DMS114 treated with DMSO at 0.1 percent for 48 hours (cell line): ENCODE results near the gene ASPA.
"Not testable (repeated sequence)": the region's sequence is repeated elsewhere in the genome, so short reads cannot be mapped to it uniquely, and the experiment has no call there.

ENCODE experiments used
- DNase-seq: peaks from one replicate; lab custom pipeline; 2025; ENCODE audit not compliant: unreplicated experiment; lab: John Stamatoyannopoulos, UW

ASPA gene

DNA sequence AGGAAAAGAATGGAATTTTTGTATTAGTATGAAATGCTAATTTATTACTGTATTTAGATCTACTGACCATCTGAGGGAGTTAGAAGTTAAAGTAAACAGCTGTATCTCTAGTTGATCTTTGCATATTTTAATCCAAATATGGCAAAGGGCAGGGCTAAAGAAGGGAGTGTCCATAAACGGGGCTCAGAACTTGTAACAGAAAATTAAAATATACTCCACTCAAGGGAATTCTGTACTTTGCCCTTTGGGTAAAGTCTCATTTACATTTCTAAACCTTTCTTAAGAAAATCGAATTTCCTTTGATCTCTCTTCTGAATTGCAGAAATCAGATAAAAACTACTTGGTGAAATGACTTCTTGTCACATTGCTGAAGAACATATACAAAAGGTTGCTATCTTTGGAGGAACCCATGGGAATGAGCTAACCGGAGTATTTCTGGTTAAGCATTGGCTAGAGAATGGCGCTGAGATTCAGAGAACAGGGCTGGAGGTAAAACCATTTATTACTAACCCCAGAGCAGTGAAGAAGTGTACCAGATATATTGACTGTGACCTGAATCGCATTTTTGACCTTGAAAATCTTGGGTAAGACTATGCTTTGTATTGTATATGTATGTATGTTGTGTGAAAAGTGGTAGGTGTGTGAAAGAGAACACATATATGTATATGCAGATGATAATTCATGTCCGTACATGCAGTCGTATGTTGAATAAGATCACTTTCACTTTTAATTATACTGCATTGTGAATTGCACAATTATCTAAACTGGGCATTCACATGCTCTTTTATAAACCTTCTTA is at the start of gene ASPA:
Gene ASPA (plus strand): TSS at position 186 of the 799 bp plus-strand sequence. CDS start 163 bp downstream, at position 349.
- no peak for DNase-seq

DNA sequence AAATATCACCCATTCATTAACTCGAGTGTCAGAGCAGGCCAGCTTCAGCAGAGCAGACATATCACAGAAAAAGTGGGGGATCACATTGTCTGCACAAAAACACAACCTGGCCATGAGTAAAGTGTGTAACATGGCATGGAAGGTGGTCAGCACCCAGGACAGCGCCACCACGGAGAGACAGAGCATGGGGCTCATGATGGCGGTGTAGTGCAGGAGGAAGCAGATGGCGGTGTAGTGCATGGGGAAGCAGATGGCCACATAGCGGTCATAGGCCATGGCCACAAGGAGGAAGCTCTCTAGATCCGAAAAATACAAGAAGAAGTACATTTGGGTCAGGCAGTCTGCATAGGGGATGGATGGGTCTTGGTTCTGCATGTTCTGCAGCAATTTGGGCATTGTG is 42.6 kb upstream of the ASPA start:
- DNase-seq: not testable (repeated sequence)

DNA sequence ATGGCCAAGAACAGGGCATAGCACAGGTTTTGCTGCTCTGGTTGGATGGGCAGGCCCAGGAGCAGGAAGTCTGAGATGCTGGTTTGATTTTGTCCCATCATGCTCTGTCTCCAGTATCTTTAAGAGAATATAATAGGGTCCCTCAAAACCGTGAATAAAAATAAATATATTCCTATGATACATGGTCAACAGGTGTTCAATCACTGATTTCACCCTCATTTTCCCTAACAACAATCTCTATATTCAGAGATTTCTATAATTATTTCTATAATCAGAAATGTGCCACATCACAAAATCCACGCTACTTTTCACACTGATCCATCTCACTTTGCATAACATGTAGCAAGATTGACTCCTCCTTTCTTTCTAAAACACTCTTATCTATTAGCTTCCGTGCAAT is 42.1 kb upstream of the ASPA start, which contains the start of gene OR1E2:
Gene OR1E2 (minus strand): TSS at position 101 of the 400 bp plus-strand sequence. CDS start 0 bp downstream, at position 101.
- DNase-seq: no peak

DNA sequence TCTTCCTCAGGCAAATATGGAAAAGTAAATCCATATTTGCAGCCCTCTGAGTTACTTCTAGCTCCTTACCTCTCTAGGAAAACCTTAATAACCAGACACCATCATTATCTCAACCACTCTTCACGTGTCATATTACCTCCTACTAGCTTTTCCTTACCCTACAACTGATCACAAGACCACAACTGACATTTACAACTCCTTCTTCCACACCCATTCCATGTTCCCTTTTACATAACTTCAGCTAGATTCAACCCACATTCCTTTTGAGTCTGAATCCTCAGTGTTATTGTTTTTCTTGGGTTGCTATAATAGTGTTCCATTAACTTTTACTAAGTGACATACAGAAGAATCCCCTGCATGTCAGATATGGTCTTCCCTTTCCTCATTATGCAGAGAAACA is 37.4 kb upstream of the ASPA start:
- no peak for DNase-seq

DNA sequence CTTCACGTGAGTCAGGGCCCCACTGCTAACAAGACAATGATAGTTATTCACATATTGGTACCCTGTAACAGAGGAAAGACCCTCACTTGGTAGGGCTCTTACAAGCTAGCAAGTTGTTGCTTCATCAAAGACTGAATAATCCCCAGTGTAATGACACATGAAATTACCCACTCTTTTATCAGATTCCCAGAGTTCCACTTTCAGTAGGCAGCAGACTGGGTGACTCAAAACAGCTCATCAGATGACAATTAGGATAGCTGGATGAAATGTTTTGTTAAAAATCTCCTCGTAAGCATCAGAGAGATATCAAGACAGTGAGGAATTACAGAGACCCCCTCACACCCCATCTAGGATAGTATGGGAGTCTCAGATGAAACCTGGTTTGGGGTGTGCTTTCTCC is 35.3 kb upstream of the ASPA start:
- no peak for DNase-seq

DNA sequence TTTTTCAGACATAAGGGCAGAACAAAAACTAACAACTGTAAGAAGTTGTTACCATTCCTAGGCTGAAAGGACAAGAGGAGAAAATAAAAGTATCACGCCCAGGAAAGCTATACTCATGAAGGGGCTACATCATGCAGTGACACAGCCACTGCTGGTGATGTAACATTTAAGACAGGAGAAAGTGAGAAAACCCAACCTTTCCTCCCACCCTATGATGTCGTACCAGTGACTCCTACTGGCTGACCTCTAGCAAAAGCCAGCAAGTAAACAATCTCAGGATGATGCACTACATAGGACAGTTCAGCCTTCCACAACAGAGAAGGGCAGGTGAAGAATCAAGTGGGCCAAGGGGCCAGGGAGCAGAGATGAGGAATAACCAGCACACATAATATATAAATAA is 28.2 kb upstream of the ASPA start:
- DNase-seq: no peak

DNA sequence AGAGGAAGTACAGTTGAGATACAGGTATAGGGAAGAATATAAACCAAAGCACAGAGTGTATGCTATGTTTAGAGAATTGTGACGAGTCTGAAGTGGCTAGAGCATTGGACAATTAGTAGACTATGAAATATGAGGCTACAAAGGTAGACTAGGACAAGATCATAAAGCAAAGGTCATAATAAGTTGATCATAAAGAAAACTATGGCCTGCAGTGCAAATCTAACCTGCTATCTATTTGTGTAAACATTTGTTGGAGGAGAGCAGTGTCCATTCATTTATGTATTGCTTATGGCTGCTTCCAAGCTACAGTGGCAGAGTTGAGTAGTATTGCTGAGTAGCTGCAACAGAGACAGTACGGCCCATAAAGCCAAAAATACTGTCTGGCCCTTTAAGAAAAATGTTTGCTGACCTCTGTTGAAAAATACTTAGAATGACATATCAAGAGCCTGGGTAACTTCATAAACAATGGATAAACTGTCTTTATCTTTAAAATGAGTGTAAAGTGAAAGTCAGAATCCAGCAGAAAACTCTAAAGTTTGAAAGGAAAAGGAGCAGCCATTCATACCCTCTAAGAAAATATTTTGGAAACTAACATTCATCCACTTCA is 27.6 kb upstream of the ASPA start:
- DNase-seq: no peak

DNA sequence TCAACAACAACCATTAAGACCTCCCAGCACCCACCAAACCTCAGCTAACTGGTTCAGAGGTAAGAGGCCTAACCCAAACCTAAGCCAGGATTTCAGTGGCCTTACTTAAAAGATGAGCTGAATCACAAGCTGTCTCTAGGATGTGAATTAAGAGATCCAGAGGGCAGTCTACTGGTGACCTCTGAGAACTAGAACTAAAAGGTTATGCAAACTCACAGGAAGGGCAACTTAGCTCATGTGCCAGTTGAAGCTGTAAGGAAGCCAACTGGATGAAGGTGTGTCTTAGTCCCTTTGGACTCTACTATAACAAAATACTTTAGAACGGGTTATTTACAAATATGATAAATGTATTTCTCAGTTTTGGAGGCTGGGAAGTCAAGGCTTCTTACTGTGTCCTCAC is 9.4 kb upstream of the ASPA start:
- DNase-seq: not testable (repeated sequence)

DNA sequence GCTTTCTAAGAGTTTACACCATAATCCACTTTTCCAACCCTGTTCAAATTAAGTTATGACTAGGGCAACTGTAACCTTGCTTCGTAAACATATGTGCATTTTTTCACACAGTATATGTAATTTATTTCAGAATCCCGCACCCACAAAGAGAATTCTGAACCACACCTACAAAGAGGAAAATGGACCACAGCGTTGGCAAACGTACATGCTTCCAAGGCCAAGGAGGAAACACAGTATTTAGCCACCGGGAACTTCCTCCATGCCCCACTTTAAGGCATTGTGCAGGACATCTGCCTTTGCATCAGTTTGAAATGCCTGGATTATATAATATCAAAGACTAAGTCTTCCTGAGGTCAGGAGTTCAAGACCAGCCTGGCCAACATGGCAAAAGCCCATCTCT is 6.3 kb upstream of the ASPA start:
- no peak for DNase-seq

DNA sequence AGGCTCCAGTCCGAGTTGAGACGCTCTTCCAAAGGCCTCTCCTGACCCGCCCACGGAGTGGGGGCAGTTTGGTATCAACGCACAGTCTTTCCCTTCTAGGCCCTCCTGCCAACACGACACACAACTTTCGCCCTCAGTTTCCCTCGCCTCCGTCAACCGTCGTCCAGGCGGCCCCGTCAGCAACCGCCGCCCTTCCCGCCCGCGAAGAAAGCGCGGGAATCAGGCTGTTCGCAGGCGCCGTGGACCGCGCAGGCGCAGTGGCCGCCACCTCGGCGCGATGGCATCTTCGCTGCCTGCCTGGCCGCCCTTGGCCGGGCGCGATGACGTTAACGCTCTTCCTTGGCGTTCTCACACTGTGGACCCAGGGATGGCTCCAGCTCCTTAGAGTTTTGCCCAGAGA is 4.2 kb upstream of the ASPA start, which contains the start of gene SPATA22:
Gene SPATA22 (minus strand): TSS at position 221 of the 400 bp plus-strand sequence. CDS start 2,494 bp downstream, outside the sequence.
- no peak for DNase-seq

DNA sequence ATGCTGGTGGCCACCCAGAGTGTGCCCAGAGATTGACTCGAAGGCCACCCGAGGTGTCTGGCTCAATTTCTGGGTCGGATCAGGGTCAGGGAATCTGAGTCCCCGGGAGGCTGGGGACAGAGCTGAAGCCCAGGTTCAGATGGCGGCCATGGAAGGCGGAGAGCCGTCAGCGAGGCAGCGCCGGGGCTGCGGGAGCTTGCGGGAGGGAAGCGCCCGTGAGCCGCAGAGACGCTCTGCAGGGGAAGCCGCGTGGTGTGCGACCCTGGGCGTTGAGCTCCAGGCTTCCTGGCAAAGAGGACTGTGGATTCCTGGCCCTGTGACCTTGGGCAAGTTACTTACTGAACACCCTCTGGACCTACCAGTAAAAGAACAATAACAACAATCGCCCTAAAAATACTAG is 3.7 kb upstream of the ASPA start:
- no peak for DNase-seq

DNA sequence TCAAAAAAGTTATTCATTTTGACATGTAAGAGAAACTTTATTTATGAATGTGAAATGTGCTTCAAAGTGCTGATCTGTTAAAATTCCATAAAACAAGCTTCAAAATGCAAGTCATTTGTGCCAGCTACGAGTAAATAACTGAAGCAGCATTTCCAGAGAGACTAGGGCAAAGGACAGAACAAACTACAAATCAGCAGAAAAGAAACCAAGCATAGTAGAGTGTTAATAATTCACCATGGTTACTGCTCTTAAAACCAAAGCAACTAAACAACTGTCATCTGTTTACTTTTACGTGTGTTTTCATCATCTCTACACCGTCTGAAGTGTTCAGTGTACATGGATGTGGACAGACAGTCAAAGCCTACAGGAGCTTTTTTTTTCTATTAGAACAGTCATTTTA is 1.6 kb upstream of the ASPA start:
- no peak for DNase-seq

DNA sequence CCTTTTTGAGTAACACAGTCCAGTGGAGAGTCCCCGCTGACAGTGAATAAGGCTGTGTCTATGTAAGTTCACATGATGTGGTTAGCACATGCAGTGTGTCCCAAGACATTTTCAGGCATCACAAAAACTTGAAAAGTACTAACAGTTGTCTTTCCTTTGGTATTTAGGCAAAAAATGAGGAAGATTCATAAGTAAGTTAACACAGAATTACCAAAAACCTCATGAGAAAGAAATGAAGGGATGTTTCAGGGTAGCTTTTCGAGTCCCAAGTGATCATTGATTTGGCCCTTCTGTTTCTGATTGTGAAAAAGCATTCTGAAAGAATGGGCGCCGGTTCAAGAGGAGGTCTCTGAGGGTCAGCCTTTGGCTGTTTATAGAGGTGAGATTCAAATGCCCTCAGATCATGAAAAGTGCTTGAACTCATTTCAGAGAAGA is 529 bp upstream of the ASPA start:
- no peak for DNase-seq

DNA sequence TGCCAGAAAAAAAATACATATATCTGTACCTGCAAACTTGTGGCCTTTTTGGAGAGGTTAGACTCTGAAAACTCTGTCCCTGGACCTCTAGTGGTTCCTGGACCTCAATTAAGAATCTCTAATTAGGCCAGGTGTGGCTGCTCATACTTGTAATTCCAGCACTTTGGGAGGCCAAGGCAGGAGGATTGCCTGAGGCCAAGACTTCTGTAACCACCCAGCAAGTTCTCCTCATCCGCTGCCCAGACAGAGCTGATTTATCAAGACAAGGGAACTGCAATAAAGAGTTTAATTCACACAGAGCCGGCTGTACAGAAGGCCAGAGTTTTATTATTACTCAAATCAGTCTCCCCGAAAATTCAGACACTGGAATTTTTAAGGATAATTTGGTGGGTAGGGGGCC is 4.2 kb downstream of the ASPA start:
- no peak for DNase-seq

DNA sequence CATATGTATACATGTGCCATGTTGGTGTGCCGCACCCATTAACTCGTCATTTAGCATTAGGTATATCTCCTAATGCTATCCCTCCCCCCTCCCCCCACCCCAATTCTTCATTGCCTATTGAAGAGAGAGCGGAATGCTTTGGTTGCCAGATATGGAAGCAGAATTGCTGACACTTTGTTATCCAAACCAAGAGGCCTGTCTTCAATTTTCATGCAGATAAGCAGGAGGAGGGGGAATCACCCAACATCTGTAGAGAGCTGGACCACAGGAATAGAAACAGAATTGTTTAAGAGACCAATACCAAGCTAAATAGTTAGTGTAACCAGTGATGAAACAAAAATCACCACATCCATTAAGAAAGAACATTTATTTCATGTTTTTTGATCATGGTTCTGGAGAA is 7.1 kb downstream of the ASPA start:
- no peak for DNase-seq

DNA sequence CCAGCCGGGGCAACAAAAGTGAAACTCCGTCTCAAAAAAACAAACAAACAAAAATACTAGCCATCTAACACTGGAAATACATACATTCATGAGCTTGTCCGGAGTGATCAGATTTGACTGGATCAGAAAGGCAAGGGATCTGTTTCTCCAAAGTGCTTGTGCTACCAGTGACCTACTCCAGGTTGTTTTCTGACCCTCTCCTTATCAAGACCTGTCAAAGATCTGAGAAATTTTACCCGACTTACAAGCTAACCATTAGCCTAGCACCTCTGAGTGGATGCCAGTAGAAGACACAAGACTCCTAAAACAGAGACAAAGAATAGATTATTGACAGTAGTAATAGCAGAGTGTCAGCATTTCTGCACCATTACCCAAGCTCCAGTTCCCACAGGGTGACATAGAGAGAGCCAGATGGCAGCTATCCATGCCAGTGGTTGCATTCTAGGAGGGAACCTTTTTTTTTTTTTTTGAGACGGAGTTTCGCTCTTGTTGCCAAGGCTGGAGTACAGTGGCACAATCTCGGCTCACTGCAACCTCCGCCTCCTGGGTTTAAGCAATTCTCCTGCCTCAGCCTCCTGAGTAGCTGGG is 9.8 kb downstream of the ASPA start:
- no peak for DNase-seq

DNA sequence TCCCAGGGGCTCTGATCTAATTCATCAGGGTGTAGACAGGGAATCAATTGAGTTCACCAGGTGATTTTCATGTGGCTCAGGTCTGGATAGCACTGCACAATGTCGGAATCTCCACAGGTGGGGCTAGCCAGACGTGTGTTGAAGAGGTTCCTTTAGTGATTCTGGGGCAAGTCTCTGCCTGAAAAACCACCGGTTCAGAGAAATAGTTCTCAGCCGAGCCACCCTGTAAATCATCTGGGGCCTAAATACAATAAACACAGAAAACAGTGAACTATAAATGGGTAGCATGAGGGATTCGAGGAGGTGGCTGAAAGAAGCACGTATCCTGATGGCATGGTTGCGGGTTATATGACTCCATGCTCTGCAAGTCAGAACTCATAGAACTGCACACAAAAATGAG is 21.3 kb downstream of the ASPA start:
- DNase-seq: no peak

DNA sequence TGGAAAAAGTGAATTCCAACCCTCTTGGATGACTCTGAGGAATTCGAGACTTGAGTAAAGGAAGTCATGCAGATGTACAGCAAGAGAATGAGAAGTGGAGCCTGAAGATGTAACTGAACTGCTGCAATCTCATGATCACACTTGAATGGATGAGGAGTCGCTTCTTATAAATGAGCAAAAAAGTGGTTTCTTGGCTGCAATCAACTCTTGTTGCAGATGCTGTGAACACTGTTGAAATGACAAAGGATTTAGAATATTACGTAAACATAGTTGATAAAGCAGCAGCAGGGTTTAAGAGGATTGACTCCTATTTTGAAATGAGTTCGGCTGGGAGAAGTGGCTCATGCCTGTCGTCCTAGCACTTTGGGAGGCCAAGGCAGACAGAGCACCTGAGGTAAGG is 25.5 kb downstream of the ASPA start:
- DNase-seq: no peak

DNA sequence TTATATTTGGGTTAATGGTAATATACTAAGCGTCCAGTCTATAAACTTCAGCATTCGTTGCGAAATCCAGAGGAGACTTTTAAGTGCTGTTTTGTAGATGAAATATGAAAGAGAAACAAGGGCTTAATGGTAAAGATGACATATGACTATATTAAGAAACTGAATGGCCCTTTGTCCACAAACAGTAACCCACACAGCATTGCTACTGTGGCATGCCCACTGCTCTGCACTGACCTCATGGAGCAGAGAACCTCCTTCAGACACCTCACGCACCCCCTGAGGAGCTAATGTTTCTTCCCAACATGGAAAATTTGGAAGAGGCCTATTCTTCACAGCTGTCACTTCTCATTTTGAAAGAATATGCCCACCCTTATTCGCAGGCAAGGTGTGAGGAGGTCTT is 26.7 kb downstream of the ASPA start:
- DNase-seq: no peak

DNA sequence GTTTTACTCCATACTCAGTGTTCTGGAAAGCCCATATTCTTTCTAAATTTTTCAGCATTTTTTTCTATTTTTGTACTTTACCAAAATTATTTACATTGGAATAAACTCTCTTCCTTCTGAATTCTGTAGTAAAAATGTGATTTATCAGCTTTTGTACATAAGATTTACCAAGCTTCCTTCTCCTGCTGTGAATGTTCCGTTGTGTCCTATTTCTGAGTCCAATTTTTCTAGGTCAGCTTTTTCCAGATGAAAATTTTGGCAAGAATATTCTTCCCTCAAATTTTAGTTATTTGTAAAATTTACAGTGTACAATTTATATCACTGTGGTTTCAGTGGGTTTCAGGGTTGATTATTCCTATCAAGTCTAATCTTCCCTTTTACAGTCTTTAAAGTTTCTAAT is 27.5 kb downstream of the ASPA start:
- no peak for DNase-seq

DNA sequence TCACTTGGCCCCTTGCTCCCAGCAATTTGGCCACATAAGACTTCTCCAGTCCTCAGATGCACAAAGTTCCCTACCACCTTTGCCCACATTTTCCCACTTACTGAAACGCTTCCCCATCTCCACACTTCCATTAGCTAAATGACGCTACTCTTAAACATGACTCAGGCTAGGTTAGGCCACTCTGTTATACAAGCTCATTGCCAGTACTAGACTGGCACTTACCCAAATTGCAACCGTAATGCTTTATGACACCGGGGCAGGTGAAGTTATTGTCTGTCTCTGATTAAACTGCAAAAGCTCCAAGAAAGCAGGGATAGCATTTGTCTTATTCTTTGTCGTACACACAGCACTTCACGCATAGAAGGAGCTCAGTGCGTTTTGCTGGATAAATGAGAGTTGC is 29.2 kb downstream of the ASPA start:
- no peak for DNase-seq

DNA sequence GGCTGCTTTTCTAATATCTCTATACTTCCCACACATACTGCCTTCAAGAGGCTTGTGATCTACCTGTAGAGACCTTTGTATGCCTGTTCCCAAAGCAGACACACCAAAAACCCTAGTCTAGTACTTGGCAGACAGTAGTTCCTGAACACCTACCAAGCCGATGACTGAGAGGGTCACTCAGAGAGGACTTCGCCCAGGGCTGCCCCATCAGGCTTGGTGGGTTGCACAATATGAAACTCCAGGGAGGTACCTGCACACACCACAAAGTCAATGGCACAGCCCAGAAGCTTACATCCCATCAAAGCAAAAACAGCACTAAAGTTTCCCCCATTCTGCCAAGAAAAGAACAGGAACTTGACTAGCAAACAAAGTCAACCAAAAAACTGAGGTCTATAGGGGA is 30.3 kb downstream of the ASPA start:
- no peak for DNase-seq
